K562 (cell line): ENCODE data around the gene C2orf76. TPM values are rescaled to one million over a fixed set of nuclear protein-coding genes. Genes with fewer than 3 reads are reported as not detected.

Source experiments
- ETV6 ChIP-seq, 3 experiments: fragments of 150-350 bp in 1 of 3; sonication (generic) in 1 of 3; formaldehyde crosslinking in 1 of 3; IDR thresholded peaks; 2 replicates each; pipeline versions ENCODE4 v1.6.1 to v1.8.0; 2014 to 2022; ENCODE audit warnings: borderline replicate concordance in 2 of 3, low read depth in 2 of 3, antibody characterized with exemption in 1 of 3, low read length in 1 of 3, mild to moderate bottlenecking in 1 of 3, missing genetic modification reagents in 1 of 3
- MTA2 ChIP-seq: fragments of 450-650 bp; IDR thresholded peaks from 2 replicates; pipeline ENCODE4 v1.6.1; 2016; ENCODE audit warnings: low read depth
- RBM22 ChIP-seq: fragments of 200-400 bp; formaldehyde crosslinking; IDR thresholded peaks from 2 replicates; pipeline ENCODE4 v1.6.1; 2018; ENCODE audit warnings: low read length, low read depth; ENCODE audit not compliant: poor library complexity, severe bottlenecking
- RUNX1 ChIP-seq: sonication (generic); IDR thresholded peaks from 2 replicates; pipeline ENCODE4 v1.6.1; 2016; ENCODE audit warnings: antibody characterized with exemption, low read depth
- ZNF318 ChIP-seq, 2 experiments: fragments of 450-650 bp; IDR thresholded peaks; 2 replicates each; pipeline ENCODE4 v1.6.1; 2016; ENCODE audit warnings: mild to moderate bottlenecking in 2 of 2, borderline replicate concordance in 1 of 2, low read depth in 1 of 2, moderate library complexity in 1 of 2
- ZNF668 ChIP-seq: fragments of 250-450 bp; sonication (Bioruptor Pico); IDR thresholded peaks from 2 replicates; pipeline ENCODE4 v1.8.0; 2022; ENCODE audit warnings: mild to moderate bottlenecking, inconsistent platforms
- polyA plus RNA-seq, 8 experiments: library from polyadenylated mRNA; depleted of rRNA in 4 of 8; stranded (reverse) in 5 of 8; unstranded in 3 of 8; fragments of >200 nt; fragmentation: Nextera tagmentation in 2 of 8; fragmentation: Illumina TruSeq in 1 of 8; extraction: Ambion mirVana in 2 of 8; extraction: Trizol in 1 of 8; gene quantifications; 2 replicates each; pipeline versions ENCODE4 v1.2.1 to v1.2.3, GENCODE V29; 2011 to 2014; ENCODE audit warnings: inconsistent platforms in 1 of 8, missing spikeins in 1 of 8
- total RNA-seq, 7 experiments: library from RNA; depleted of rRNA in 6 of 7; stranded (reverse); fragments of >200 nt in 6 of 7; fragmentation: Illumina TruSeq in 2 of 7; extraction: Trizol in 2 of 7; gene quantifications; 2 replicates each; pipeline versions ENCODE4 v1.2.1 to v1.2.3, GENCODE V29; 2011 to 2021; ENCODE audit warnings: low replicate concordance in 1 of 7

The C2orf76 gene
- total and polyA plus RNA-seq, 9 of the 15 experiments (the other 6 are each of a cell fraction or from before 2014, with no cell fraction given): 4.8 to 26.2 (median 14.5) TPM

DNA sequence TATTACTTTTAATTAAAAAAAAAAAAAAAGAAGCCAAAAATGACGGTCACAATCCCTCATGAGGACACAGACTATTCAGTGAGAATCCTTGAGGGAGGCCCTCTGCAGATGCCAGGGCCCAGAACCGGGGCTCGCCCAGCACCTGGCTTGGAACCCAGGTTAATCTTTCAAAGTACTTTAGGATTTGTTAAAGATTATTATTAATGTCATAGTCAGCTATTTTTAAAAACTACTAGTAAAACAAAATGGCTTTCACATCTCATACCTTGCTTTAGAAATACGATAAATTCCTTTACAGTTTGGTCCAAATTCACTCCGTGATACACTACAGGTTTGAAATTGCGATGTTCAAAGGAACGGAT, 27.1 kb downstream of the C2orf76 start (continued):
- TF ChIP-seq RUNX1: no peak
- no peak for TF ChIP-seq MTA2
- no peak for TF ChIP-seq ZNF668 (CRISPR knock-in tag)
- TF ChIP-seq ZNF318 (IDR thresholded peaks at IDR 0.05; ENCODE audit: borderline replicate concordance in 1 of 2, low read depth in 1 of 2): no peak
- TF ChIP-seq RBM22: no peak
- no peak for TF ChIP-seq ETV6 (IDR thresholded peaks at IDR 0.05; ENCODE audit: borderline replicate concordance in 1 of 2, low read depth in 2 of 2, low read length in 1 of 2)
- TF ChIP-seq ETV6 (CRISPR knock-in tag; IDR thresholded peaks at IDR 0.05; ENCODE audit: borderline replicate concordance): no peak
